Endodermal cell (in vitro differentiated cells): ENCODE measurements around the gene HCRTR1. TPM values are rescaled to one million over a fixed set of nuclear protein-coding genes. Genes with fewer than 3 reads are reported as not detected.

Experiments
- DNase-seq: peaks from one replicate; pipeline ENCODE4 v3.0.0-alpha.2; 2017
- H3K27ac ChIP-seq: 2 replicates; pipeline ENCODE4 v1.5.1; 2013; ENCODE audit warnings: mild to moderate bottlenecking, low read depth, low read length, moderate library complexity
- H3K27me3 ChIP-seq: 2 replicates; pipeline ENCODE4 v1.6.1; 2013; ENCODE audit warnings: mild to moderate bottlenecking, low read length, moderate library complexity; ENCODE audit not compliant: insufficient read depth, control insufficient read depth, poor library complexity, severe bottlenecking
- H3K36me3 ChIP-seq: 2 replicates; pipeline ENCODE4 v1.7.0; 2013; ENCODE audit warnings: mild to moderate bottlenecking, low read length, moderate library complexity; ENCODE audit not compliant: control insufficient read depth, insufficient read depth
- H3K4me1 ChIP-seq: one replicate; pipeline ENCODE4 v1.7.0; 2013; ENCODE audit warnings: low read length; ENCODE audit not compliant: control insufficient read depth, insufficient read depth
- H3K4me3 ChIP-seq: 2 replicates; pipeline ENCODE4 v1.5.1; 2013; ENCODE audit warnings: mild to moderate bottlenecking, low read length, moderate library complexity
- H3K9ac ChIP-seq: 2 replicates; pipeline ENCODE4 v1.6.1; 2013; ENCODE audit warnings: mild to moderate bottlenecking, low read length, moderate library complexity; ENCODE audit not compliant: poor library complexity, severe bottlenecking; ENCODE audit errors: extremely low read depth
- H3K9me3 ChIP-seq: 2 replicates; pipeline ENCODE4 v1.6.1; 2013; ENCODE audit warnings: mild to moderate bottlenecking, low read length, moderate library complexity; ENCODE audit not compliant: control insufficient read depth
- H3K27ac Mint-ChIP-seq: 2 replicates; pipeline ENCODE4 v1.8.0; 2020; ENCODE audit warnings: mixed read lengths
- H3K27me3 Mint-ChIP-seq: 2 replicates; pipeline ENCODE4 v1.8.0; 2021; ENCODE audit warnings: mild to moderate bottlenecking, mixed read lengths; ENCODE audit not compliant: insufficient read depth
- H3K36me3 Mint-ChIP-seq: 2 replicates; pipeline ENCODE4 v1.8.0; 2020; ENCODE audit warnings: low read depth, mixed read lengths
- H3K4me1 Mint-ChIP-seq: 2 replicates; pipeline ENCODE4 v1.8.0; 2020; ENCODE audit warnings: mixed read lengths
- H3K4me3 Mint-ChIP-seq: 2 replicates; pipeline ENCODE4 v1.8.0; 2020; ENCODE audit warnings: mild to moderate bottlenecking, moderate library complexity, mixed read lengths
- H3K9me3 Mint-ChIP-seq: 2 replicates; pipeline ENCODE4 v1.8.0; 2020; ENCODE audit warnings: mild to moderate bottlenecking, mixed read lengths
- CTCF ChIP-seq: fragments of 200-600 bp; sonication (generic); conservative IDR thresholded peaks from 2 replicates; pipeline ENCODE4 v1.5.0; 2021; ENCODE audit warnings: antibody characterized with exemption, mild to moderate bottlenecking
- WGBS, 2 experiments: methylation state at CpG; one replicate each; pipeline versions ENCODE4 v1.1.5 to v1.1.7; 2013; ENCODE audit warnings: missing lambda C conversion rate in 2 of 2, mixed read lengths in 1 of 2; ENCODE audit not compliant: insufficient coverage in 1 of 2, insufficient read length in 1 of 2; 5-methylcytosine and 5-hydroxymethylcytosine counted together
- total RNA-seq, 2 donors: library from RNA; stranded (reverse); fragmentation: NEBNext Ultra II Directional in 1 of 2; extraction: Animal tissue kit (Norgen Biotek cat#: 25700) in 1 of 2; gene quantifications; 2 replicates in 1 of 2; 3 replicates in 1 of 2; pipeline ENCODE4 v1.2.1, GENCODE V29; 2021

The HCRTR1 gene
- total RNA-seq, 2 donors from 2014 or later, result not detected

- Histone ChIP-seq H3K9ac (no peak overlapping the region), H3K4me3 (no peak overlapping the region), H3K36me3 (no peaks in the 10 kb centered on the region), H3K27me3 (no peaks in the 10 kb centered on the region), H3K27ac (no peak overlapping the region), H3K4me1 (peaks cover 6% of the 10 kb centered on the region), H3K9me3 (no peaks in the 10 kb centered on the region)
- Mint-ChIP-seq H3K27ac (no peak overlapping the region), H3K9me3 (no peaks in the 10 kb centered on the region), H3K36me3 (no peaks in the 10 kb centered on the region), H3K4me3 (no peak overlapping the region), H3K27me3 (no peaks in the 10 kb centered on the region), H3K4me1 (peaks cover 23% of the 10 kb centered on the region)
- WGBS, 2 experiments, result 91% methylated on average over 3 to 4 of the region's 4 CpGs
- DNase-seq, result no peak
- TF ChIP-seq CTCF, result no peak
Observed at GRCh38 chr1:31640964-31641363, 23.5 kb downstream of the HCRTR1 start.

GRCh38 chr1:31642366-31642765 lies 24.9 kb downstream of the HCRTR1 start:
- no peak overlapping the region for H3K27ac ChIP-seq
- Mint-ChIP-seq H3K27ac (no peak overlapping the region), H3K4me3 (no peak overlapping the region), H3K4me1 (peaks cover 29% of the 10 kb centered on the region), H3K27me3 (no peaks in the 10 kb centered on the region), H3K9me3 (no peaks in the 10 kb centered on the region), H3K36me3 (no peaks in the 10 kb centered on the region)
- no peaks in the 10 kb centered on the region for H3K27me3 ChIP-seq
- H3K4me3 ChIP-seq, result peak overlapping the region; percentile 87
- H3K9ac ChIP-seq, result no peak overlapping the region
- no peaks in the 10 kb centered on the region for H3K9me3 ChIP-seq
- no peaks in the 10 kb centered on the region for H3K36me3 ChIP-seq
- DNase-seq, result no peak
- TF ChIP-seq CTCF, result no peak
- H3K4me1 ChIP-seq, result peaks cover 3% of the 10 kb centered on the region
- 89% methylated on average over 3 to 4 of the region's 4 CpGs for WGBS, 2 experiments

- no peaks in the 10 kb centered on the region for H3K27me3 Mint-ChIP-seq
- Histone ChIP-seq H3K27me3 (no peaks in the 10 kb centered on the region), H3K9ac (no peak overlapping the region), H3K4me1 (peaks cover 3% of the 10 kb centered on the region), H3K36me3 (no peaks in the 10 kb centered on the region), H3K9me3 (no peaks in the 10 kb centered on the region), H3K27ac (no peak overlapping the region), H3K4me3 (peak overlapping the region; percentile 87)
- H3K36me3 Mint-ChIP-seq, result no peaks in the 10 kb centered on the region
- WGBS, 2 experiments, result 93% methylated on average over 3 of the region's 3 CpGs; no CpG with 5 or more reads in 1 of the 2 experiments
- no peak overlapping the region for H3K27ac Mint-ChIP-seq
- no peaks in the 10 kb centered on the region for H3K9me3 Mint-ChIP-seq
- H3K4me3 Mint-ChIP-seq, result no peak overlapping the region
- no peak for TF ChIP-seq CTCF
- no peak for DNase-seq
- H3K4me1 Mint-ChIP-seq, result peaks cover 29% of the 10 kb centered on the region
Observed at GRCh38 chr1:31642897-31643296, 25.4 kb downstream of the HCRTR1 start.
